HCT116 (cell line): ENCODE results near the gene TBL1X. TPM values are rescaled to one million over a fixed set of nuclear protein-coding genes. Genes with fewer than 3 reads are reported as not detected.

Source experiments
- ATAC-seq: fragments of 200-7000 bp; cut with Tn5 transposase; 2 replicates; pipeline ENCODE4 v1.9.1; 2020; ENCODE audit warnings: mild to moderate bottlenecking, moderate library complexity
- BruUV-seq: library from RNA; stranded (reverse); fragments of 400-500 nt; replicated peaks from 2 replicates; lab custom pipeline; 2021; lab: Mats Ljungman, UMichigan
- CTCF ChIA-PET: fragments of 300-600 bp; sonication (Branson Sonifier 250); formaldehyde crosslinking; loops from one replicate; lab custom pipeline; 2021; ENCODE audit warnings: antibody characterized with exemption; lab: Charles Lee
- POLR2A ChIA-PET: fragments of 300-600, 350-600 bp; sonication (Branson Sonifier 250); formaldehyde crosslinking; loops from one replicate; lab custom pipeline; 2021; ENCODE audit warnings: antibody characterized with exemption; lab: Charles Lee
- RAD21 ChIA-PET, 2 experiments: fragments of 300-600 bp; sonication (Branson Sonifier 250); formaldehyde crosslinking; loops; one replicate each; lab custom pipeline; 2023; ENCODE audit warnings: low total read pairs in 2 of 2; ENCODE audit not compliant: uncharacterized antibody in 2 of 2, unreplicated experiment in 2 of 2, low non-redundant PET in 1 of 2; lab: Charles Lee
- DNase-seq: peaks from one replicate; pipeline ENCODE4 v3.0.0-alpha.2; 2010; ENCODE audit warnings: low read depth, low spot score
- H2AFZ ChIP-seq: fragments of 200-600 bp; shearing (Covaris generic), sonication (generic); 2 replicates; pipeline ENCODE4 v1.6.1; 2017; ENCODE audit warnings: low read depth, mixed run types, mixed read lengths, antibody characterized with exemption, low read length; ENCODE audit not compliant: poor library complexity, severe bottlenecking
- H3K27ac ChIP-seq: 2 replicates; pipeline ENCODE4 v1.5.1; 2012; ENCODE audit warnings: low read depth, low read length
- H3K27me3 ChIP-seq: fragments of 200-600 bp; sonication (generic); 2 replicates; pipeline ENCODE4 v1.6.1; 2016; ENCODE audit warnings: mixed run types, low read length, mixed read lengths; ENCODE audit not compliant: insufficient read depth
- H3K36me3 ChIP-seq, 2 experiments: fragments of 200-500 bp in 1 of 2; fragments of 200-600 bp in 1 of 2; sonication (Bioruptor generic) in 1 of 2; sonication (generic) in 1 of 2; 2 replicates each; pipeline versions ENCODE4 v1.5.1 to v1.6.1; 2014 to 2016; ENCODE audit warnings: low read length in 2 of 2, inconsistent platforms in 1 of 2, mixed read lengths in 1 of 2, mixed run types in 1 of 2; ENCODE audit not compliant: insufficient read depth in 2 of 2, control insufficient read depth in 1 of 2
- H3K4me1 ChIP-seq, 2 experiments: fragments of 200-600 bp in 1 of 2; sonication (generic) in 1 of 2; 2 replicates each; pipeline versions ENCODE4 v1.5.1 to v1.6.1; 2012 to 2017; ENCODE audit warnings: low read length in 2 of 2, inconsistent platforms in 1 of 2, mild to moderate bottlenecking in 1 of 2, mixed read lengths in 1 of 2, mixed run types in 1 of 2, moderate library complexity in 1 of 2; ENCODE audit not compliant: insufficient read depth in 2 of 2, control insufficient read depth in 1 of 2
- H3K4me2 ChIP-seq: fragments of 200-600 bp; sonication (generic); 2 replicates; pipeline ENCODE4 v1.6.1; 2017; ENCODE audit warnings: mixed run types, low read length, mixed read lengths
- H3K4me3 ChIP-seq, 2 experiments: fragments of 200-600 bp in 1 of 2; sonication (generic) in 1 of 2; replicated peaks in 1 of 2; 2 replicates each; pipeline ENCODE4 v1.5.1; 2011 to 2016; ENCODE audit warnings: low read length in 2 of 2, control low read depth in 1 of 2, low read depth in 1 of 2, mild to moderate bottlenecking in 1 of 2, mixed read lengths in 1 of 2, mixed run types in 1 of 2
- H3K79me2 ChIP-seq: fragments of 200-600 bp; sonication (generic); 2 replicates; pipeline ENCODE4 v1.6.1; 2017; ENCODE audit warnings: mild to moderate bottlenecking, mixed run types, low read length, moderate library complexity, mixed read lengths; ENCODE audit not compliant: insufficient read depth
- H3K9ac ChIP-seq: fragments of 200-600 bp; sonication (generic); 2 replicates; pipeline ENCODE4 v1.6.1; 2016; ENCODE audit warnings: low read length, mixed read lengths
- H3K9me2 ChIP-seq: fragments of 200-600 bp; sonication (generic), shearing (Covaris generic); 2 replicates; pipeline ENCODE4 v1.6.1; 2017; ENCODE audit warnings: mixed run types, mild to moderate bottlenecking, moderate library complexity; ENCODE audit not compliant: insufficient read depth
- H3K9me3 ChIP-seq, 2 experiments: fragments of 200-500 bp in 1 of 2; fragments of 200-600 bp in 1 of 2; sonication (Bioruptor generic) in 1 of 2; sonication (generic) in 1 of 2; 2 replicates each; pipeline ENCODE4 v1.6.1; 2014 to 2017; ENCODE audit warnings: low read length in 2 of 2, mixed read lengths in 2 of 2, inconsistent platforms in 1 of 2, low read depth in 1 of 2, mild to moderate bottlenecking in 1 of 2, mixed run types in 1 of 2, moderate library complexity in 1 of 2; ENCODE audit not compliant: control insufficient read depth in 1 of 2, insufficient read depth in 1 of 2
- H4K20me1 ChIP-seq: fragments of 200-600 bp; sonication (generic), shearing (Covaris generic); 2 replicates; pipeline ENCODE4 v1.6.1; 2017; ENCODE audit warnings: mixed run types, mild to moderate bottlenecking, moderate library complexity; ENCODE audit not compliant: insufficient read depth
- CBX3 ChIP-seq: IDR thresholded peaks from 2 replicates; pipeline ENCODE4 v1.6.1; 2012; ENCODE audit warnings: low read depth
- CEBPB ChIP-seq: IDR thresholded peaks from 2 replicates; pipeline ENCODE4 v1.6.1; 2012; ENCODE audit warnings: low read depth
- ELF1 ChIP-seq: IDR thresholded peaks from 2 replicates; pipeline ENCODE4 v1.6.1; 2012; ENCODE audit warnings: low read depth, borderline replicate concordance
- EZH2phosphoT487 ChIP-seq: fragments of 200-600 bp; IDR thresholded peaks from 2 replicates; pipeline ENCODE4 v1.6.1; 2018; ENCODE audit warnings: antibody characterized with exemption, borderline replicate concordance
- FOSL1 ChIP-seq: IDR thresholded peaks from 2 replicates; pipeline ENCODE4 v1.6.1; 2012; ENCODE audit warnings: low read depth
- POLR2AphosphoS5 ChIP-seq: IDR thresholded peaks from 2 replicates; pipeline ENCODE4 v1.6.1; 2011; ENCODE audit warnings: mild to moderate bottlenecking, low read depth, low read length, moderate library complexity
- RAD21 ChIP-seq: IDR thresholded peaks from 2 replicates; pipeline ENCODE4 v1.6.1; 2012; ENCODE audit warnings: low read depth, mild to moderate bottlenecking
- SP1 ChIP-seq: IDR thresholded peaks from 2 replicates; pipeline ENCODE4 v1.6.1; 2012; ENCODE audit warnings: low read depth
- SRF ChIP-seq: IDR thresholded peaks from 2 replicates; pipeline ENCODE4 v1.6.1; 2012; ENCODE audit warnings: low read depth
- TCF7L2 ChIP-seq: IDR thresholded peaks from 2 replicates; pipeline ENCODE4 v1.7.0; 2011; ENCODE audit warnings: borderline replicate concordance, inconsistent platforms; ENCODE audit not compliant: insufficient read depth, insufficient read length; ENCODE audit errors: extremely low read depth
- ZFX ChIP-seq: fragments of 450-650 bp; IDR thresholded peaks from 2 replicates; pipeline ENCODE4 v1.6.1; 2017
- intact Hi-C: fragments of 100-400 bp; cut with micrococcal nuclease; formaldehyde crosslinking; loops from 2 replicates; pipeline ENCODE4 v1.10.0; 2022
- total RNA-seq: library from RNA; stranded (reverse); gene quantifications from one replicate; pipeline ENCODE4 v1.2.1, GENCODE V29; 2021; ENCODE audit not compliant: unreplicated experiment
- TF ChIP-seq, protein P1 (sequence below): IDR thresholded peaks from 2 replicates; pipeline ENCODE4 v1.6.1; 2012
- TF ChIP-seq, protein P2 (sequence below), 3 experiments: fragments of 200-600 bp in 1 of 3; sonication (generic) in 1 of 3; IDR thresholded peaks in 2 of 3; conservative IDR thresholded peaks in 1 of 3; 2 replicates each; pipeline ENCODE4 v1.5.1; 2012 to 2017; ENCODE audit warnings: low read depth in 2 of 3, low read length in 2 of 3, antibody characterized with exemption in 1 of 3, borderline replicate concordance in 1 of 3, control low read depth in 1 of 3, mild to moderate bottlenecking in 1 of 3, mixed read lengths in 1 of 3, mixed run types in 1 of 3, moderate library complexity in 1 of 3; ENCODE audit not compliant: insufficient read depth in 1 of 3
- TF ChIP-seq, protein P3 (sequence below): IDR thresholded peaks from 2 replicates; pipeline ENCODE4 v1.6.1; 2012; ENCODE audit warnings: low read depth

Gene TBL1X
- total RNA-seq, 1 experiment from 2014 or later, result 37.8 TPM

DNA sequence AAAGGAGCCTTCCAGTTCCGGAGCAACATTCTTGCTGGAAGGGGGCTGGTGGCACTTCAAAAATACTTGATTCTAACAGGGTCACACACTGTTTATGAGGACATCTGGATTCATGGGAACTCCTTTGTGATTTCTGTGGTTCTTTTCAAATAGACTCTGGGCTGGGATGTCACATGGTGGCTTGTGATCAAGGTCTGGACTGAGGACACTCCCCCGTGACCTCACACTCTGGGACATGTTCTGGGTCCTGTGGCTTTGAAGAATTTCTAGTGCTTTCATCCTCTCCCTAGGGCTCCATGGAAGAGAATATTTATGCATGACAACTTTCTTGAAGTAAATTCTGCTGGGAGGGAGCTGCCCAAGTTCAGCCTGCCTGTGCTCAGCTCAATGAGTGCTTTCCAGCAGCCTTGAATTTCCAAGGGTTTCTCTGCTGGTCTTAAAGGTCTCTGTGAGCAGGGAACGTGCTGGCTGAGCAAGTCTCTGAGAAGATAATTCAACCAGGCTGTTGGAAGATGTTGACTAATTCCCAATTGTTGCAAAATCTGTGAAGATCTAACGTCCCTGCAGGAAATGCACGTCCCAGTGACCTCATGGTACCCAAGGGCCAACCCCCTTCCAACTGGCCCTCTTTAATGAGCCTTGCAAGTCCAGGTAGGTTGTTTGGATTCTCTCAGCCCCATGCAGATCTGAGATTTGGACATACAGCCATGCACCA, 264.5 kb downstream of the TBL1X start:
- Histone ChIP-seq H3K9ac (no peak overlapping the region), H3K9me3 (no peaks in the 10 kb centered on the region), H4K20me1 (no peaks in the 10 kb centered on the region), H3K9me2 (no peaks in the 10 kb centered on the region), H3K4me2 (no peak overlapping the region), H3K79me2 (no peaks in the 10 kb centered on the region), H3K27ac (no peak overlapping the region), H3K36me3 (no peaks in the 10 kb centered on the region), H2AFZ (no peak overlapping the region), H3K27me3 (no peaks in the 10 kb centered on the region), H3K4me1 (no peaks in the 10 kb centered on the region), H3K4me3 (no peak overlapping the region)
- intact Hi-C loops, result no loop called here
- RAD21 ChIA-PET, result no interaction called here
- CTCF ChIA-PET, result no interaction called here
- no peak for DNase-seq
- no peak for ATAC-seq
- TF ChIP-seq EZH2phosphoT487 (no peak), RAD21 (no peak), CBX3 (no peak), SP1 (no peak), SRF (no peak), POLR2AphosphoS5 (no peak), FOSL1 (no peak), ZFX (no peak), ELF1 (no peak), TCF7L2 (no peak), CEBPB (no peak)
- TF ChIP-seq, protein P1, sequence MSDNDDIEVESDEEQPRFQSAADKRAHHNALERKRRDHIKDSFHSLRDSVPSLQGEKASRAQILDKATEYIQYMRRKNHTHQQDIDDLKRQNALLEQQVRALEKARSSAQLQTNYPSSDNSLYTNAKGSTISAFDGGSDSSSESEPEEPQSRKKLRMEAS, result no peak
- TF ChIP-seq, protein P2, sequence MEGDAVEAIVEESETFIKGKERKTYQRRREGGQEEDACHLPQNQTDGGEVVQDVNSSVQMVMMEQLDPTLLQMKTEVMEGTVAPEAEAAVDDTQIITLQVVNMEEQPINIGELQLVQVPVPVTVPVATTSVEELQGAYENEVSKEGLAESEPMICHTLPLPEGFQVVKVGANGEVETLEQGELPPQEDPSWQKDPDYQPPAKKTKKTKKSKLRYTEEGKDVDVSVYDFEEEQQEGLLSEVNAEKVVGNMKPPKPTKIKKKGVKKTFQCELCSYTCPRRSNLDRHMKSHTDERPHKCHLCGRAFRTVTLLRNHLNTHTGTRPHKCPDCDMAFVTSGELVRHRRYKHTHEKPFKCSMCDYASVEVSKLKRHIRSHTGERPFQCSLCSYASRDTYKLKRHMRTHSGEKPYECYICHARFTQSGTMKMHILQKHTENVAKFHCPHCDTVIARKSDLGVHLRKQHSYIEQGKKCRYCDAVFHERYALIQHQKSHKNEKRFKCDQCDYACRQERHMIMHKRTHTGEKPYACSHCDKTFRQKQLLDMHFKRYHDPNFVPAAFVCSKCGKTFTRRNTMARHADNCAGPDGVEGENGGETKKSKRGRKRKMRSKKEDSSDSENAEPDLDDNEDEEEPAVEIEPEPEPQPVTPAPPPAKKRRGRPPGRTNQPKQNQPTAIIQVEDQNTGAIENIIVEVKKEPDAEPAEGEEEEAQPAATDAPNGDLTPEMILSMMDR (IDR thresholded peaks at IDR 0.05 in 2 of 3, conservative IDR thresholded peaks at IDR 0.05 in 1 of 3; ENCODE audit: borderline replicate concordance in 1 of 3, insufficient read depth in 1 of 3, low read depth in 2 of 3, low read length in 2 of 3), result no peak
- TF ChIP-seq, protein P3, sequence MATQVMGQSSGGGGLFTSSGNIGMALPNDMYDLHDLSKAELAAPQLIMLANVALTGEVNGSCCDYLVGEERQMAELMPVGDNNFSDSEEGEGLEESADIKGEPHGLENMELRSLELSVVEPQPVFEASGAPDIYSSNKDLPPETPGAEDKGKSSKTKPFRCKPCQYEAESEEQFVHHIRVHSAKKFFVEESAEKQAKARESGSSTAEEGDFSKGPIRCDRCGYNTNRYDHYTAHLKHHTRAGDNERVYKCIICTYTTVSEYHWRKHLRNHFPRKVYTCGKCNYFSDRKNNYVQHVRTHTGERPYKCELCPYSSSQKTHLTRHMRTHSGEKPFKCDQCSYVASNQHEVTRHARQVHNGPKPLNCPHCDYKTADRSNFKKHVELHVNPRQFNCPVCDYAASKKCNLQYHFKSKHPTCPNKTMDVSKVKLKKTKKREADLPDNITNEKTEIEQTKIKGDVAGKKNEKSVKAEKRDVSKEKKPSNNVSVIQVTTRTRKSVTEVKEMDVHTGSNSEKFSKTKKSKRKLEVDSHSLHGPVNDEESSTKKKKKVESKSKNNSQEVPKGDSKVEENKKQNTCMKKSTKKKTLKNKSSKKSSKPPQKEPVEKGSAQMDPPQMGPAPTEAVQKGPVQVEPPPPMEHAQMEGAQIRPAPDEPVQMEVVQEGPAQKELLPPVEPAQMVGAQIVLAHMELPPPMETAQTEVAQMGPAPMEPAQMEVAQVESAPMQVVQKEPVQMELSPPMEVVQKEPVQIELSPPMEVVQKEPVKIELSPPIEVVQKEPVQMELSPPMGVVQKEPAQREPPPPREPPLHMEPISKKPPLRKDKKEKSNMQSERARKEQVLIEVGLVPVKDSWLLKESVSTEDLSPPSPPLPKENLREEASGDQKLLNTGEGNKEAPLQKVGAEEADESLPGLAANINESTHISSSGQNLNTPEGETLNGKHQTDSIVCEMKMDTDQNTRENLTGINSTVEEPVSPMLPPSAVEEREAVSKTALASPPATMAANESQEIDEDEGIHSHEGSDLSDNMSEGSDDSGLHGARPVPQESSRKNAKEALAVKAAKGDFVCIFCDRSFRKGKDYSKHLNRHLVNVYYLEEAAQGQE, result no peak
- no TSS peak for BruUV-seq
- POLR2A ChIA-PET, result no interaction called here
